Hepatocyte (in vitro differentiated cells): Measurements from ENCODE around the gene FAM171A2.

Source experiments
- EZH2 ChIP-seq: fragments of 200-600 bp; sonication (generic); IDR thresholded peaks from 2 replicates; pipeline ENCODE4 v1.6.1; 2016; ENCODE audit warnings: antibody characterized with exemption, mild to moderate bottlenecking, borderline replicate concordance
- EZH2phosphoT487 ChIP-seq: fragments of 200-600 bp; sonication (generic); IDR thresholded peaks from one replicate; pipeline ENCODE4 v1.6.1; 2018; ENCODE audit warnings: antibody characterized with exemption, mild to moderate bottlenecking, low read depth, moderate library complexity; ENCODE audit not compliant: unreplicated experiment, severe bottlenecking
- TF ChIP-seq, protein P1 (sequence below): fragments of 200-600 bp; sonication (generic); IDR thresholded peaks from 2 replicates; pipeline ENCODE4 v1.5.1; 2016; ENCODE audit warnings: antibody characterized with exemption, mild to moderate bottlenecking; ENCODE audit not compliant: poor library complexity

- TF ChIP-seq, protein P1, sequence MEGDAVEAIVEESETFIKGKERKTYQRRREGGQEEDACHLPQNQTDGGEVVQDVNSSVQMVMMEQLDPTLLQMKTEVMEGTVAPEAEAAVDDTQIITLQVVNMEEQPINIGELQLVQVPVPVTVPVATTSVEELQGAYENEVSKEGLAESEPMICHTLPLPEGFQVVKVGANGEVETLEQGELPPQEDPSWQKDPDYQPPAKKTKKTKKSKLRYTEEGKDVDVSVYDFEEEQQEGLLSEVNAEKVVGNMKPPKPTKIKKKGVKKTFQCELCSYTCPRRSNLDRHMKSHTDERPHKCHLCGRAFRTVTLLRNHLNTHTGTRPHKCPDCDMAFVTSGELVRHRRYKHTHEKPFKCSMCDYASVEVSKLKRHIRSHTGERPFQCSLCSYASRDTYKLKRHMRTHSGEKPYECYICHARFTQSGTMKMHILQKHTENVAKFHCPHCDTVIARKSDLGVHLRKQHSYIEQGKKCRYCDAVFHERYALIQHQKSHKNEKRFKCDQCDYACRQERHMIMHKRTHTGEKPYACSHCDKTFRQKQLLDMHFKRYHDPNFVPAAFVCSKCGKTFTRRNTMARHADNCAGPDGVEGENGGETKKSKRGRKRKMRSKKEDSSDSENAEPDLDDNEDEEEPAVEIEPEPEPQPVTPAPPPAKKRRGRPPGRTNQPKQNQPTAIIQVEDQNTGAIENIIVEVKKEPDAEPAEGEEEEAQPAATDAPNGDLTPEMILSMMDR, result no peak
- TF ChIP-seq EZH2 (no peak), EZH2phosphoT487 (no peak)
Observed at GRCh38 chr17:44349553-44350070, 14.0 kb downstream of the FAM171A2 start.
